ENCODE measurements around the gene AIFM3. TPM values are rescaled to one million over a fixed set of nuclear protein-coding genes. Genes with fewer than 3 reads are reported as not detected.

Gene AIFM3
- total and polyA plus RNA-seq, 11 donors: 0.25 to 3.0 (median 0.49) TPM; not detected in 2

- no peak for DNase-seq
- intact Hi-C loops (cut with DNase I): loop anchor here in 3 of 10 donors (2.0 to 10.0 kb wide), 7 partner anchors 21 to 125 kb away; partner anchors contain the start of genes CRKL (in 1 of the 3), PI4KA (in 1 of the 3) and SNAP29 (in 1 of the 3)
- 44 to 53% (median 52%) methylated on average over 13 of the region's 13 CpGs for WGBS, 4 donors
- Histone ChIP-seq H3K27ac (peak overlapping the region in 1 of 12 donors; percentile 94), H3K27me3 (peaks cover 0 to 3% (median 0%) of the 10 kb centered on the region in 9 donors), H3K9me3 (peaks cover 0 to 13% (median 2%) of the 10 kb centered on the region in 12 donors), H3K36me3 (peaks cover 0 to 12% (median 5%) of the 10 kb centered on the region in 9 donors), H3K4me1 (peaks cover 7 to 39% (median 25%) of the 10 kb centered on the region in 12 donors), H3K4me3 (peak overlapping the region in 10 of 12 donors; percentile 11 to 51 (median 32))
- TF ChIP-seq POLR2A (IDR thresholded peaks at IDR 0.05): no peak
- no peak for TF ChIP-seq CTCF (IDR thresholded peaks at IDR 0.05)
- no peak for ATAC-seq
Observed at GRCh38 chr22:20979940-20980453, 12.9 kb downstream of the AIFM3 start.

- DNase-seq (no peak), ATAC-seq (no peak)
- Histone ChIP-seq H3K4me3 (no peak overlapping the region), H3K36me3 (peaks cover 0 to 17% (median 6%) of the 10 kb centered on the region in 9 donors), H3K9me3 (peaks cover 0 to 13% (median 2%) of the 10 kb centered on the region in 12 donors), H3K27ac (peak overlapping the region in 1 of 12 donors; percentile 94), H3K4me1 (peaks cover 7 to 39% (median 25%) of the 10 kb centered on the region in 12 donors), H3K27me3 (peaks cover 0 to 3% (median 0%) of the 10 kb centered on the region in 9 donors)
- 88 to 94% (median 91%) methylated on average over 4 of the region's 4 CpGs for WGBS, 4 donors
- no peak for TF ChIP-seq POLR2A (IDR thresholded peaks at IDR 0.05)
- TF ChIP-seq CTCF (IDR thresholded peaks at IDR 0.05): no peak
- intact Hi-C loops (cut with DNase I): loop anchor here in 3 of 10 donors (2.0 to 10.0 kb wide), 7 partner anchors 20 to 126 kb away; partner anchors contain the start of genes CRKL (in 1 of the 3), PI4KA (in 1 of the 3) and SNAP29 (in 1 of the 3)
Observed at GRCh38 chr22:20980523-20980922, 13.5 kb downstream of the AIFM3 start.

- Histone ChIP-seq H3K4me3 (peak overlapping the region; percentile 65 to 99 (median 88)), H3K9me3 (peaks cover 0 to 13% (median 2%) of the 10 kb centered on the region in 12 donors), H3K4me1 (peaks cover 7 to 39% (median 25%) of the 10 kb centered on the region in 12 donors), H3K27ac (peak overlapping the region; percentile 22 to 96 (median 94)), H3K27me3 (peaks cover 0 to 3% (median 0%) of the 10 kb centered on the region in 9 donors), H3K36me3 (peaks cover 0 to 23% (median 10%) of the 10 kb centered on the region in 9 donors)
- WGBS, 4 donors: 65 to 81% (median 70%) methylated on average over 10 of the region's 10 CpGs
- no peak for DNase-seq
- intact Hi-C loops (cut with DNase I): loop anchor here in 3 of 10 donors (2.0 to 10.0 kb wide), 7 partner anchors 20 to 126 kb away; partner anchors contain the start of genes CRKL (in 1 of the 3), PI4KA (in 1 of the 3) and SNAP29 (in 1 of the 3)
- TF ChIP-seq CTCF (IDR thresholded peaks at IDR 0.05) (no peak), POLR2A (IDR thresholded peaks at IDR 0.05) (no peak)
- ATAC-seq: no peak
Observed at GRCh38 chr22:20980938-20981722, 14.1 kb downstream of the AIFM3 start.
